KMS-11 (cell line): ENCODE results near the gene MYT1.

Experiments used
- H2AFZ ChIP-seq: fragments of 200-600 bp; sonication (generic); 2 replicates; pipeline ENCODE4 v1.6.1; 2016; ENCODE audit warnings: antibody characterized with exemption, mixed run types, low read depth
- H3K27ac ChIP-seq: fragments of 200-600 bp; sonication (generic); 2 replicates; pipeline ENCODE4 v1.6.1; 2016; ENCODE audit warnings: mild to moderate bottlenecking, mixed run types
- H3K27me3 ChIP-seq: fragments of 200-600 bp; sonication (generic); 2 replicates; pipeline ENCODE4 v1.6.1; 2017; ENCODE audit warnings: mild to moderate bottlenecking, low read depth, mixed run types, moderate library complexity; ENCODE audit not compliant: insufficient read depth
- H3K36me3 ChIP-seq: fragments of 200-600 bp; sonication (generic); 2 replicates; pipeline ENCODE4 v1.6.1; 2017; ENCODE audit warnings: mild to moderate bottlenecking, mixed run types; ENCODE audit not compliant: insufficient read depth
- H3K4me1 ChIP-seq: fragments of 200-600 bp; sonication (generic); 2 replicates; pipeline ENCODE4 v1.6.1; 2016; ENCODE audit warnings: mild to moderate bottlenecking, low read depth, mixed run types; ENCODE audit not compliant: poor library complexity, severe bottlenecking
- H3K4me2 ChIP-seq: fragments of 200-600 bp; sonication (generic); 2 replicates; pipeline ENCODE4 v1.7.0; 2016; ENCODE audit warnings: mild to moderate bottlenecking, mixed run types
- H3K4me3 ChIP-seq: fragments of 200-600 bp; sonication (generic); IDR thresholded peaks from 2 replicates; pipeline ENCODE4 v1.6.1; 2017; ENCODE audit warnings: low read depth, low read length, mixed read lengths; ENCODE audit not compliant: insufficient read depth
- H3K79me2 ChIP-seq: fragments of 200-600 bp; sonication (generic); 2 replicates; pipeline ENCODE4 v1.6.1; 2016; ENCODE audit warnings: low read depth, mixed run types; ENCODE audit not compliant: insufficient read depth
- H3K9ac ChIP-seq: fragments of 200-600 bp; sonication (generic); 2 replicates; pipeline ENCODE4 v1.6.1; 2016; ENCODE audit warnings: mild to moderate bottlenecking, mixed run types
- H4K20me1 ChIP-seq: fragments of 200-600 bp; sonication (generic); 2 replicates; pipeline ENCODE4 v1.6.1; 2016; ENCODE audit warnings: mild to moderate bottlenecking, mixed run types; ENCODE audit not compliant: insufficient read depth
- CTCF ChIP-seq: fragments of 200-600 bp; sonication (generic); conservative IDR thresholded peaks from 2 replicates; pipeline ENCODE4 v1.6.1; 2017; ENCODE audit warnings: low read depth, mild to moderate bottlenecking, antibody characterized with exemption, low read length, moderate library complexity, mixed read lengths

Gene MYT1

GRCh38 chr20:64139199-64140060, 24.8 kb upstream of the MYT1 start:
- no peak overlapping the region for H3K9ac ChIP-seq
- peaks cover 65% of the 10 kb centered on the region for H3K27me3 ChIP-seq
- no peak overlapping the region for H3K4me2 ChIP-seq
- no peaks in the 10 kb centered on the region for H4K20me1 ChIP-seq
- no peak overlapping the region for H3K4me3 ChIP-seq
- H2AFZ ChIP-seq: no peak overlapping the region
- no peaks in the 10 kb centered on the region for H3K79me2 ChIP-seq
- no peak for TF ChIP-seq CTCF
- H3K36me3 ChIP-seq: no peaks in the 10 kb centered on the region
- no peak overlapping the region for H3K27ac ChIP-seq
- H3K4me1 ChIP-seq: no peaks in the 10 kb centered on the region

- no peak overlapping the region for H3K4me3 ChIP-seq
- H3K9ac ChIP-seq: no peak overlapping the region
- H3K36me3 ChIP-seq: no peaks in the 10 kb centered on the region
- H3K4me2 ChIP-seq: no peak overlapping the region
- H2AFZ ChIP-seq: no peak overlapping the region
- no peaks in the 10 kb centered on the region for H4K20me1 ChIP-seq
- H3K79me2 ChIP-seq: no peaks in the 10 kb centered on the region
- no peaks in the 10 kb centered on the region for H3K4me1 ChIP-seq
- peaks cover 64% of the 10 kb centered on the region for H3K27me3 ChIP-seq
- no peak for TF ChIP-seq CTCF
- H3K27ac ChIP-seq: no peak overlapping the region
Observed at GRCh38 chr20:64140061-64140931, 24.0 kb upstream of the MYT1 start.

GRCh38 chr20:64140956-64141355, 23.3 kb upstream of the MYT1 start:
- peaks cover 70% of the 10 kb centered on the region for H3K27me3 ChIP-seq
- no peaks in the 10 kb centered on the region for H3K79me2 ChIP-seq
- no peak for TF ChIP-seq CTCF
- H3K9ac ChIP-seq: no peak overlapping the region
- no peak overlapping the region for H2AFZ ChIP-seq
- H3K4me2 ChIP-seq: no peak overlapping the region
- H3K36me3 ChIP-seq: no peaks in the 10 kb centered on the region
- no peak overlapping the region for H3K27ac ChIP-seq
- H4K20me1 ChIP-seq: no peaks in the 10 kb centered on the region
- H3K4me1 ChIP-seq: no peaks in the 10 kb centered on the region
- H3K4me3 ChIP-seq: no peak overlapping the region

GRCh38 chr20:64142590-64142989, 21.7 kb upstream of the MYT1 start:
- Histone ChIP-seq H4K20me1 (no peaks in the 10 kb centered on the region), H2AFZ (no peak overlapping the region), H3K27me3 (peaks cover 69% of the 10 kb centered on the region), H3K4me2 (no peak overlapping the region), H3K27ac (no peak overlapping the region), H3K79me2 (no peaks in the 10 kb centered on the region), H3K4me3 (no peak overlapping the region), H3K9ac (no peak overlapping the region), H3K4me1 (no peaks in the 10 kb centered on the region), H3K36me3 (no peaks in the 10 kb centered on the region)
- no peak for TF ChIP-seq CTCF
